Activated naive CD4-positive, alpha-beta T cell treated with anti-CD3 and anti-CD28 coated beads, Interleukin-2, amount 50 U/mL, for 24 hours (primary cell): ENCODE results near the gene REELD1.

Experiments
- H3K27ac Mint-ChIP-seq: one replicate; pipeline ENCODE4 v1.8.0; 2021; ENCODE audit warnings: mild to moderate bottlenecking, mixed read lengths
- H3K27me3 Mint-ChIP-seq: one replicate; pipeline ENCODE4 v1.8.0; 2021; ENCODE audit warnings: mixed read lengths
- H3K36me3 Mint-ChIP-seq: one replicate; pipeline ENCODE4 v1.8.0; 2021; ENCODE audit warnings: mixed read lengths
- H3K4me1 Mint-ChIP-seq: one replicate; pipeline ENCODE4 v1.8.0; 2021; ENCODE audit warnings: mixed read lengths
- H3K4me3 Mint-ChIP-seq: one replicate; pipeline ENCODE4 v1.8.0; 2021; ENCODE audit warnings: mild to moderate bottlenecking, mixed read lengths
- H3K9me3 Mint-ChIP-seq: one replicate; pipeline ENCODE4 v1.8.0; 2021; ENCODE audit warnings: mixed read lengths

The REELD1 gene

DNA sequence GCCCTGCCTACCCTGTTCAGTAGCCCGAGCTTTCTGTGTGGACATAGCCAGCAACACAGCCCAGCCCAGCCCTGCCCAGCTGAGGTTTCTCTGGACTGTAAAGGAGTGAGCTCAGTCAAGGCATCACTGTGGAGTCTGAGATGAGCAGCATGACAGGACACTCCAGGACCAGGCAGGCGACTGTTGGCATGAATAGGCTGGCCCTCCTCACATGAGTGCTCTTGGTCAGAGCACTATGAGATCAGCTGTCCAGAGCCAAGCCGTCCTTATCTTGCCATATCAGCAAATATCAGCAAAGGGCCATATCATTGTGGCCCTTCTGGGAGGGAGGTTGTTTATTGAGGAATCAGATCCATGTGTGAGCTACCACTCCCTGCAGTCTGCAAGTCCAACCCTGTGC, 30.9 kb downstream of the REELD1 start:
- H3K4me3 Mint-ChIP-seq: no peak overlapping the region

DNA sequence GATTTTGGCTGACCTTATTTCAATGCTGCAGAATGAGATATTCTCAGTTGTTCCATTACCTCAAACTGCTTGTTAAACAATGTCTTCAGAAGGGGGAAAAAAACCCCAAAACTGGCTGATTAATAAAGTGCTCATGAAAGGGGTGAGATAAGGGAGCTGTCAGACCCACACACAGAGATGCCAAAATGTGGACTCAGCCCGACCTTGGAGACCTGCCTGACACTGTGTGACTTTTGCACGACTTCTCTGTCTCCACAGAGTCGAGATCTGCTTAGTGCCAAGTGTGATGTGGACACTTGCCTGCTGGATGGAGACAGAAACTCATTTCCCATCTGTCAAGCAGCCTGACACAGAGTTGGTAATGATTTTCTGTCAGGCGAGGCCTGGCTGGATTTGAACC, 31.5 kb downstream of the REELD1 start:
- Mint-ChIP-seq H3K27me3 (peaks cover 3% of the 10 kb centered on the region), H3K36me3 (no peaks in the 10 kb centered on the region), H3K4me3 (no peak overlapping the region), H3K27ac (no peak overlapping the region), H3K9me3 (no peaks in the 10 kb centered on the region), H3K4me1 (peaks cover 22% of the 10 kb centered on the region)

More for the DNA sequence above, 30.9 kb downstream of the REELD1 start:
- Mint-ChIP-seq H3K27ac (no peak overlapping the region), H3K9me3 (no peaks in the 10 kb centered on the region), H3K4me1 (peaks cover 22% of the 10 kb centered on the region), H3K27me3 (peaks cover 3% of the 10 kb centered on the region), H3K36me3 (no peaks in the 10 kb centered on the region)

DNA sequence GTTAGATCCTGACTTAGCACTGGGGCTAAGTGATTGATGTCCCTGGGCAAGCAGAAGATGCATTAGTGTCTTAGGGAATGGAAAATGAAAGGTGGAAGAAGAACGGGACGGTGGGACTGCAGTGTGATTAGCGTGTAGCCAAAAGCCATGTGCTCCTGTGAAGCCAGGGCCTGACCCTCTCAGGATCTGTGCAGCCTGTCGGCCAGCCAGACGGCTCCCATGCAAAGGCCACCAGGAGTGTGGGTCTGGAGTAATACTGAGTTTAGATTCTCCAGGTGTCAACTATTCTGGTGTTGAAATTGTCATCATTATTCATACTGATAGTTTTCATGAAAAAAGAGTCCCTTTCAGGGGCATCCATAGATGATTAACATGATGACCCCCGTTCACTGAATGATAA, 32.0 kb downstream of the REELD1 start:
- no peaks in the 10 kb centered on the region for H3K36me3 Mint-ChIP-seq
- H3K4me3 Mint-ChIP-seq: no peak overlapping the region
- no peaks in the 10 kb centered on the region for H3K9me3 Mint-ChIP-seq
- H3K27ac Mint-ChIP-seq: no peak overlapping the region
- peaks cover 22% of the 10 kb centered on the region for H3K4me1 Mint-ChIP-seq
- H3K27me3 Mint-ChIP-seq: peaks cover 3% of the 10 kb centered on the region

DNA sequence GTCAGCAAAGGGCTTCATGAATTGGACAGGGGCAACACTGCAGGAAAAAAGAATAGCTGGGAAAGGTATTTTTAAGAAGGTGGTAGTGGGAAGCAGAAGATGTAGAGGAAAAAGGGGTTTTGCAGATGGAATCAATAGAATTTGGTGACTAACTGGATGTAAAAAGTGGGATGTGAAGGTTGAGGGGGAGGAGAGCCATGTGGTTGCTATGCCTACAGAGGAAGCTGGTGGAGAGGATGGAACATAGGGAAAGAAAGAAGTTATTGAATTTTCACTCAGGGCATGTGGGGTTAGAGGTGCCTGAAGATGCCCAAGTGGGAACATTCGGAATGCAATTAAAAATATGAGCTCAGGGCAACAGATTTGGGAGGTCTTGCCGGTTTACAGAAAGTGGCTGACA, 33.0 kb downstream of the REELD1 start:
- H3K27me3 Mint-ChIP-seq: no peaks in the 10 kb centered on the region
- H3K27ac Mint-ChIP-seq: no peak overlapping the region
- no peak overlapping the region for H3K4me3 Mint-ChIP-seq
- H3K36me3 Mint-ChIP-seq: no peaks in the 10 kb centered on the region
- H3K4me1 Mint-ChIP-seq: peaks cover 19% of the 10 kb centered on the region
- H3K9me3 Mint-ChIP-seq: no peaks in the 10 kb centered on the region

DNA sequence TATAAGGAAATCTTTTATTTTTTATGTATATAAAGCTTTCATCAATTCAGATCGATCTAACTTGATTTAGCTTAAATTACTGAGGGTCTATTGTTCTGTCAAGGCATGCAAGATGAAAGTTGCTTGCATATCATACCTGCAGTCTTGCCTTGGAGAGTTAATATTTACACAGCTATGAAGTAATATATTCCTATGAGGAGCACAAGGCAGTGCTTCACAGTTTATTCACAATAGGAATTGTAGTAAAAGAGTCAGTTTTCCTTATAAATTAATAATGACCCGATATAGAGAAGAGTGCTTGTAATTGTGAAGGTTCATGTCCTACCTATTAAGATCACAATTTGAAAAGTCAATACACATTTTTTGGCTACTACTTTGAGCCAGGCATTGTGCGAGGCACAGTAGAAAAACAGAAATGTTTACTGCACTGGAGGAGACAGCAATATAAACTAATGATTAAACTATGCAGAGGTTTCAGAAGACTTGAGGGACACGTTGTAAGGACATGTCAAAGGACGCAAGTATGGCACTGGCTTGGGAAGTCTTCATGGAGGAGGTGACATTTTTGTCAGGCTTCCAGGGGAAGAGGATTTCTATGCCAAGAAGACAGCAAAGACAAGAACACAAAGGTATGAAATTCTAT, 38.8 kb downstream of the REELD1 start:
- Mint-ChIP-seq H3K27me3 (no peaks in the 10 kb centered on the region), H3K36me3 (peaks cover 1% of the 10 kb centered on the region), H3K9me3 (no peaks in the 10 kb centered on the region), H3K27ac (no peak overlapping the region), H3K4me1 (no peaks in the 10 kb centered on the region), H3K4me3 (no peak overlapping the region)

DNA sequence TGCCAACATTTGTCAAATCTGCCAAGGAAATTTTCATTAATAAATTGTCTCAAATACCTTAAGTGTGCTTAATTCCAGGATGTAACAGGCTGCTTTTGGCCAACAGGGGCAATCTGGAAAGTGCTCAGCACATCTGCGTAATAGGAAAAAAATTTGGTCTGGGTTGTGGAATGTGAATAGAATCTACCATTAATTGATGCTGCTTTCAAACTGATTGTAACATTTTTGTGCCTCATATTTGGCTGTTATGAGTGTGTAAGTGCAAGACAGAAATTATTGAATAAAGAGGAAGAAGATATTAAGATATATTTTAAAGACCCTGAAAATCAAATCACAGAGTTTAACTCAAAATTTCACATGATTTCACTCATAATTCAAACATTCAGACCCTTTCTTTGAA, 41.1 kb downstream of the REELD1 start:
- H3K4me1 Mint-ChIP-seq: no peaks in the 10 kb centered on the region
- H3K27me3 Mint-ChIP-seq: no peaks in the 10 kb centered on the region
- H3K4me3 Mint-ChIP-seq: no peak overlapping the region
- H3K9me3 Mint-ChIP-seq: no peaks in the 10 kb centered on the region
- H3K27ac Mint-ChIP-seq: no peak overlapping the region
- H3K36me3 Mint-ChIP-seq: peaks cover 7% of the 10 kb centered on the region

DNA sequence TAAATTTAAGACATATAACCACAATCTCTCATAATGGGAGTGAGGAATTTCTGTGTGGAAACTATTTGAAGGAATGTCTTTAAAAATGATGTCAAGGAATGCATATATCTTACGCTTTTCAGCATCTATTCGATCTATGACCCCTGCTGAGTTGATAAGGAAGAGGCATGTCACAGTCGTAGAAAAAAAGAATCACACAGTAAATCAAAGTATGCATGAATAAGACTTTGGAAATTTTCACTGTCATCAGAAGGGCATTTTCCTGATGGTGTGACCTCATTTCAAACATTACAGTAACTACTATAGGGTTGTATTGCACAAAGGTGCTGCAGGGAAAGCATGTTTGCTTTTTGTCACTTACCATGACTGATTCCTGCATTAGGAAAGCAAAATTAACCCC, 41.5 kb downstream of the REELD1 start:
- Mint-ChIP-seq H3K9me3 (no peaks in the 10 kb centered on the region), H3K36me3 (peaks cover 7% of the 10 kb centered on the region), H3K4me1 (no peaks in the 10 kb centered on the region), H3K27me3 (no peaks in the 10 kb centered on the region), H3K4me3 (no peak overlapping the region), H3K27ac (no peak overlapping the region)

DNA sequence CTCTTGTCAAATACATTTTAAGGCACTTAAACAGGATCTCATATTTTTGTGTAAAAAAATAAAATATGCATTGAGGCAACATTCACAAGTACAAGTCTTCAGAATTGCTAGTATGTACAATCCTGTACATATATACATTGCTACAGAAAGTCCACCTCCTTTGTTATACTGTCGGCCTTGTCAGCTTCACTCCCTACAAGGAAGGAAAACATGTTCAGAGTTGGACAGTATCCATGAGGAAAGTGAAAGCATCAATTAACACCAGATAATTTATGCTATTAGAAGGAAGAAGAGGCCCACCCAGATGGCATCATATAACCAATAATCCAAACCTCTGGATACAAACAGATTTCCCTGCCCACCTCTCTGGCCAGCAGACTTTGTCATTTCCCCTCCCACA, 42.0 kb downstream of the REELD1 start:
- Mint-ChIP-seq H3K4me1 (no peaks in the 10 kb centered on the region), H3K27ac (no peak overlapping the region), H3K36me3 (peaks cover 9% of the 10 kb centered on the region), H3K4me3 (no peak overlapping the region), H3K27me3 (no peaks in the 10 kb centered on the region), H3K9me3 (no peaks in the 10 kb centered on the region)

DNA sequence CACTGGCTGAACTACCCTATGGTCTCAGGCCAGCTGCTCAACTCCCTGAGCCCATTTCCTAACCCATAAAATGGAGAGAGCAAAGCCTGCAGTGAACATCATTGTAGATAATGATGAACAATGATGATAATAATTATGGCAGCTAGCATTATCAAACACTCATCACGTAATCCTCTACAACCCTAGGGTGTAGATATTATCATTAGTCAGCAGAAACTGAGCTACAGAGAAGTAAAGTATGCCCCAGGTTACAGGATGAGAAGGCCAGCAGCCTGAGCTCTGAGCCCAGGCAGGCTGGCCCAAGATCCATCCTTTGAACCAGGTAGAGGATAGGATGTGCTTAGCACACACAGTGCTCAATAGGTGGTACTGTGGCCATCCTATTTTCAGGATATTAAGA, 43.2 kb downstream of the REELD1 start:
- no peak overlapping the region for H3K4me3 Mint-ChIP-seq
- H3K27me3 Mint-ChIP-seq: no peaks in the 10 kb centered on the region
- H3K27ac Mint-ChIP-seq: no peak overlapping the region
- H3K9me3 Mint-ChIP-seq: no peaks in the 10 kb centered on the region
- no peaks in the 10 kb centered on the region for H3K4me1 Mint-ChIP-seq
- H3K36me3 Mint-ChIP-seq: peaks cover 13% of the 10 kb centered on the region

DNA sequence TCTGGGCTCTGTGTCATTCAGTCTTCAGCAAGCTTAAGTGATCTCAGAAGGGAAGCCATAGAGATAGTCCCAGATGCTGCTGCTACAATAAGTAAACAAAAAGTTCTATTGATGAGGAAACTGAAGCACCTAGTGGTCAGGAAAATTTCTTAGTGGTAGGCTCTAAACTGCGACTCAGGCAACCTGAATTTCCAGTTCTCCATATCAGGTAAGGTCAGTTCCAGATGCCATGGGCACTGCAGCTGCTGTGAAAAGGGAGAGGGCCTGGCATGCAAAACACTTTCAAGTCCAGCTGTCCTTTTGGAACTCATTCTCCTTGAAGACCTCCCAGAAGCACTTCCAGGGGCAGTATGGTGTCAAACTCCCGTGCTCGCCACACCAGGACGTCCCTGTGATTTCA, 46.2 kb downstream of the REELD1 start:
- Mint-ChIP-seq H3K9me3 (no peaks in the 10 kb centered on the region), H3K4me1 (no peaks in the 10 kb centered on the region), H3K4me3 (no peak overlapping the region), H3K27ac (no peak overlapping the region), H3K27me3 (no peaks in the 10 kb centered on the region), H3K36me3 (peaks cover 15% of the 10 kb centered on the region)

DNA sequence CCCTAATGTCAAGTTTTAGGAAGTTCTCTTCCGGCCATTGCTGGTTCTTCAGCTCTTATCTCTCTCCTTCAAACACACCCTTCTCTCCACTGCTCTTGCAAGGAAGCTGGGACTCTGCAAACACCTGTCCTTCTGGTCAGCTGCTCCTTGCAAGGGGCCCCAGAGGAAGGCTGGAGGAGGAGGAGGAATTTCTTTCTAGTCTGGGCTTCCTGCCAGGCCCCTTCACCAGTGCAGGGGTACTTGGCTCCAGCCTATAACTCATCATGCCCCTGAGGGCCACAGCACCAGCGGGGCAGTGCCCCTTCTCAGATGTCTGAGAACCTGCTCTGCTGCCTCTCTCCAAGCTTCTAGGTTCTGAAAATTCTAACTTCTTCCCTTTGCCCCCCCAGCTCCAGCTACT, 46.7 kb downstream of the REELD1 start:
- peaks cover 15% of the 10 kb centered on the region for H3K36me3 Mint-ChIP-seq

DNA sequence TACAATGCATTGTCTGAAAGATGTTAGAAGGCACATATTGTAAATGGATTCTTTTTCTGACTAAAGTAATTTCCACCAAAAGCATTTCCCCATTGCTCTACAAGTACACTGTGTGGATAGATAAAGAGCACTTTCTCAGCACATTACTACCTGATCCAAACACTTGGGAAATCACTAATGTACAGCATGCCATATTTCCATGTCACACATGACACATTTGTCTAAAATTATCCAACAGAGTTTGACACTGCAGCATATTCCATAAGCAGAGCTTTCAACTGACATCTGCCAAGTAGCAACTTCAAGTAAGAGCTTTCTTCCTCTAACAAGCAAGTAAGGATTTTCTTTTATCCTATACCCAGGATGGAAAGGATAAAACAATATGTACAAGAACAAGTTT, 49.5 kb downstream of the REELD1 start:
- Mint-ChIP-seq H3K36me3 (peaks cover 13% of the 10 kb centered on the region), H3K27me3 (no peaks in the 10 kb centered on the region), H3K9me3 (no peaks in the 10 kb centered on the region), H3K4me3 (no peak overlapping the region), H3K4me1 (no peaks in the 10 kb centered on the region), H3K27ac (no peak overlapping the region)

More for the DNA sequence above, 46.7 kb downstream of the REELD1 start:
- Mint-ChIP-seq H3K9me3 (no peaks in the 10 kb centered on the region), H3K27ac (no peak overlapping the region), H3K4me1 (no peaks in the 10 kb centered on the region), H3K27me3 (no peaks in the 10 kb centered on the region), H3K4me3 (no peak overlapping the region)

DNA sequence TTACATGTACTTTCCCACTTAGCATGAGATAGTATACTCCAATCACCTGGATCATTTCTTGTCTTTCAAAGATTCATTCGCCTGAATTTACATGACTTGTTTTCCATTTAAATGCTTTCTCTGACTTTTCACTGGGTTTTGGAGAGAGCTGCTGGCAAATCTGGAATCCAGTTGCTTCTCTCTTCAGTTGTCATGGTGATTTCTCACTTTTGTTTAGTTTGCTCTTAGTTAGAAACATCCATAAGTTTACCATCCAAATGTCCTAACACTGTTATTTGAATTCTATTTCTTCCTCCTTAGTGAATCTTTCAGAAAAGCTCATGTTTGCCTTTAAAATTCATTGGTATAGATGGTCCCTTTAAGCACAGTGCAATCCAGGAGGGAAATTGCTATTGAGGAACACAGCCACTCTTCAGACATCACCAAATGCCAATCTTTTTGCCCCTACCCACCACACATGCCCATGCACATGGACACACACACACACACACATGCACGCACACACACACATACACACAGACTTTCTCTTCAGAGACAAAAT, 51.7 kb downstream of the REELD1 start:
- no peak overlapping the region for H3K27ac Mint-ChIP-seq
- no peaks in the 10 kb centered on the region for H3K4me1 Mint-ChIP-seq
- H3K9me3 Mint-ChIP-seq: no peaks in the 10 kb centered on the region
- H3K36me3 Mint-ChIP-seq: peaks cover 12% of the 10 kb centered on the region
- H3K4me3 Mint-ChIP-seq: no peak overlapping the region
- H3K27me3 Mint-ChIP-seq: no peaks in the 10 kb centered on the region

DNA sequence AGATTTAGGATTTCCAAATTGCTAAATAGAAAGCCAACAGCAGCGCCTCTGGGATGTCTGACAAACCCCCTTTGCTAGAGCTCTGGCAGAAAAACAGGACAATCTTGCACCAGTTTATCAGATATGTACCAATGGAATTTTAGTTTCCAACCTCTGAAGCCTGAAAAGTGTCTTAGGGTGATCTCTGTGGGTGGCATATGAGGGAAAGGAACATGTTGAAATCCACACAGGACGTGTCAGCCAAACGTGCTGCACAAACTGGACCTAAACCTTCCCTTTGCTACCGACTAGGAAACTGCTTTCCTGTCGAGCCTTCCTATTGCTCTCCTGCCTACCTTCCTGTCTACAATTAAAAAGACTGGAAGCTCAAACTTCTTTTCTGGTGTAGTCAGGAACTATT, 53.5 kb downstream of the REELD1 start:
- H3K27ac Mint-ChIP-seq: no peak overlapping the region
- no peaks in the 10 kb centered on the region for H3K4me1 Mint-ChIP-seq
- no peaks in the 10 kb centered on the region for H3K9me3 Mint-ChIP-seq
- no peaks in the 10 kb centered on the region for H3K27me3 Mint-ChIP-seq
- peaks cover 9% of the 10 kb centered on the region for H3K36me3 Mint-ChIP-seq
- H3K4me3 Mint-ChIP-seq: no peak overlapping the region

DNA sequence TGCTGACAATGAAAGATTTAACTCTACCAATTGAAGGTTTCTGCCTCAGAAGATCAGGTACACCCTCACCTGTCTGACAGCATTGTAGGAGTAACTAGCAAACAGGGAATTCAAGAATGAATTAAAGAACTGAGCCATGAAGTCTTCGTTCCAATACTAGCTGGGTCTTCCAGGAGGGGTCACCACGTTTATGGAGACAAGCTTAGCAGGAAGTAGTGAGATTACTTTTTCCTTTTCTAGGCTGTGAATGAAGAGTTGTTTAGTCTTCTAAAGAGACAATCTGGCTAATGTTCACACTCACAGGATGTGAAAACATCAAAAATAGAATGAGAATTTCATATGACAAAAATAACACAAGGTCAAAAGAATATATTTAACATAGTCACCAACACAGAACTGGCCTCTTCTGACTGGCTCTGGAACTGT, 54.9 kb downstream of the REELD1 start:
- no peak overlapping the region for H3K4me3 Mint-ChIP-seq
- no peak overlapping the region for H3K27ac Mint-ChIP-seq
- no peaks in the 10 kb centered on the region for H3K27me3 Mint-ChIP-seq
- H3K9me3 Mint-ChIP-seq: no peaks in the 10 kb centered on the region
- no peaks in the 10 kb centered on the region for H3K4me1 Mint-ChIP-seq
- H3K36me3 Mint-ChIP-seq: peaks cover 9% of the 10 kb centered on the region

DNA sequence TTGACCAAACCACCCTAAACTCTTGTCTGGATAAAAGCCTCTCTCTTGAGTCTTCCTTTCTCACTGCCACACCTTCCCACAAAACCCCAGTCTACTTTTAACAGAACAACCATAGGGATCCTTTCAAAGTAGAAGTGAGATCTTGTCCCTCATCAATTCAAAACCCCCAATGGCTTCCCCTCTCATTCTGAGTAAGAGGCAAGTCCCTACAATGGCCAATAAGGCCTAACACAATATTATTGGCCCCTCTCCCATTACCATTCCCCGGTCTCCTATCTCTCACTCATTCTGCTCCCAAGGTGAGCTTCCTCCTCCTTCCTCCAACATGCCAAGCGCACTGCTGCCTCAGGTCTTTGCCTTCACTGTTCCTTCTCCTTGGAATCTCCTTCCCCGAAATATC, 57.1 kb downstream of the REELD1 start:
- peaks cover 6% of the 10 kb centered on the region for H3K36me3 Mint-ChIP-seq
- H3K4me3 Mint-ChIP-seq: no peak overlapping the region
- H3K27me3 Mint-ChIP-seq: no peaks in the 10 kb centered on the region
- no peak overlapping the region for H3K27ac Mint-ChIP-seq
- H3K4me1 Mint-ChIP-seq: no peaks in the 10 kb centered on the region
- H3K9me3 Mint-ChIP-seq: no peaks in the 10 kb centered on the region
